Left renal pelvis (tissue), 4 donors: Measurements from ENCODE around the gene MYO9B. TPM values are rescaled to one million over a fixed set of nuclear protein-coding genes. Genes with fewer than 3 reads are reported as not detected.

Source experiments
- DNase-seq, 4 donors: peaks; one replicate each; pipeline ENCODE4 v3.0.0-alpha.2; 2013; ENCODE audit warnings: low read depth in 4 of 4, low spot score in 3 of 4
- polyA plus RNA-seq, 4 donors: library from polyadenylated mRNA; unstranded; fragments of 120-200 nt; gene quantifications; one replicate each; pipeline ENCODE4 v1.2.1, GENCODE V29; 2013; ENCODE audit not compliant: insufficient read length in 4 of 4

The MYO9B gene
- polyA plus RNA-seq, 4 donors: 42.1 to 68.3 (median 52.2) TPM

- no peak for DNase-seq
These were observed 19.9 kb upstream of the MYO9B start for GRCh38 chr19:17055636-17056035.

- DNase-seq: no peak
These were observed 17.3 kb upstream of the MYO9B start for GRCh38 chr19:17058236-17058635.

GRCh38 chr19:17060802-17061201 lies 14.8 kb upstream of the MYO9B start:
- DNase-seq: no peak

- DNase-seq: no peak
These were observed 14.4 kb upstream of the MYO9B start for GRCh38 chr19:17061205-17061604.

- DNase-seq: no peak
These were observed 13.9 kb upstream of the MYO9B start for GRCh38 chr19:17061691-17062090.

GRCh38 chr19:17063428-17063827 lies 12.1 kb upstream of the MYO9B start:
- DNase-seq: no peak

- DNase-seq: no peak
These were observed 6.4 kb upstream of the MYO9B start for GRCh38 chr19:17069193-17069592.

- no peak for DNase-seq
These were observed 5.2 kb upstream of the MYO9B start for GRCh38 chr19:17070421-17070820.

- no peak for DNase-seq
These were observed 4.7 kb upstream of the MYO9B start for GRCh38 chr19:17070912-17071311.

GRCh38 chr19:17073869-17074633 lies 1.5 kb upstream of the MYO9B start:
- DNase-seq: no peak

GRCh38 chr19:17074634-17075034 lies 943 bp upstream of the MYO9B start:
- no peak for DNase-seq

GRCh38 chr19:17075864-17076542 lies 426 bp downstream of the MYO9B start:
- DNase-seq: no peak

GRCh38 chr19:17076543-17076991 lies 990 bp downstream of the MYO9B start:
- DNase-seq: no peak

- DNase-seq: no peak
These were observed 2.0 kb downstream of the MYO9B start for GRCh38 chr19:17077447-17078028.

GRCh38 chr19:17078036-17078919 lies 2.7 kb downstream of the MYO9B start:
- no peak for DNase-seq

- DNase-seq: no peak
These were observed 3.5 kb downstream of the MYO9B start for GRCh38 chr19:17078920-17079709.

GRCh38 chr19:17079710-17080439 lies 4.3 kb downstream of the MYO9B start:
- no peak for DNase-seq

- DNase-seq: no peak
These were observed 4.8 kb downstream of the MYO9B start for GRCh38 chr19:17080440-17080801.
